Inflammatory macrophage treated with lipopolysaccharide for 1 hour (primary cell): ENCODE data around the gene TMEM121B.
A peak's percentile ranks its signal among the peaks of the same experiment; 100 is the strongest.
"Not testable (repeated sequence)": the region's sequence is repeated elsewhere in the genome, so short reads cannot be mapped to it uniquely, and the experiment has no call there.

Source experiments
- DNase-seq, 2 donors: peaks; one replicate each; pipeline ENCODE4 v3.0.0-alpha.2; 2020 to 2022

The TMEM121B gene

GRCh38 chr22:17121233-17122195, at the start of gene TMEM121B:
TMEM121B (minus strand) TSS chr22:17121360; CDS start chr22:17121127, 233 bp downstream.
- DNase-seq = peak; percentile 76

GRCh38 chr22:17167486-17167885, 46.3 kb upstream of the TMEM121B start:
- no peak for DNase-seq

- no peak for DNase-seq
Measured at GRCh38 chr22:17164392-17165024, 43.3 kb upstream of the TMEM121B start.

GRCh38 chr22:17162731-17163130, 41.6 kb upstream of the TMEM121B start:
- no peak for DNase-seq

GRCh38 chr22:17161991-17162390, 40.8 kb upstream of the TMEM121B start:
- DNase-seq = no peak

- no peak for DNase-seq
Measured at GRCh38 chr22:17159504-17159951, 38.4 kb upstream of the TMEM121B start.

- peak; percentile 81 to 89 for DNase-seq
Measured at GRCh38 chr22:17158568-17159503, 37.7 kb upstream of the TMEM121B start, which contains the start of gene HDHD5. HDHD5 (minus strand) TSS chr22:17159277; CDS start chr22:17159251, 26 bp downstream.

- peak in 1 of 2 donors; percentile 21 for DNase-seq
Measured at GRCh38 chr22:17158176-17158567, 37.0 kb upstream of the TMEM121B start.

GRCh38 chr22:17157714-17158113, 36.6 kb upstream of the TMEM121B start:
- DNase-seq = no peak

GRCh38 chr22:17155941-17156340, 34.8 kb upstream of the TMEM121B start:
- no peak for DNase-seq

- DNase-seq = no peak
Measured at GRCh38 chr22:17152971-17153370, 31.8 kb upstream of the TMEM121B start.

- no peak for DNase-seq
Measured at GRCh38 chr22:17152340-17152739, 31.2 kb upstream of the TMEM121B start.

GRCh38 chr22:17149076-17149815, 28.1 kb upstream of the TMEM121B start:
- DNase-seq = no peak

- not testable (repeated sequence) for DNase-seq
Measured at GRCh38 chr22:17147458-17147857, 26.3 kb upstream of the TMEM121B start.

- no peak for DNase-seq
Measured at GRCh38 chr22:17145021-17145680, 24.0 kb upstream of the TMEM121B start.

GRCh38 chr22:17143826-17144225, 22.7 kb upstream of the TMEM121B start:
- DNase-seq = no peak

GRCh38 chr22:17143101-17143500, 21.9 kb upstream of the TMEM121B start:
- DNase-seq = no peak

- DNase-seq = no peak
Measured at GRCh38 chr22:17140826-17141766, 19.9 kb upstream of the TMEM121B start.

- no peak for DNase-seq
Measured at GRCh38 chr22:17140022-17140421, 18.9 kb upstream of the TMEM121B start.

- no peak for DNase-seq
Measured at GRCh38 chr22:17138513-17138912, 17.4 kb upstream of the TMEM121B start.
